WTC11 (cell line): Measurements from ENCODE around the gene CLEC4E. TPM values are rescaled to one million over a fixed set of nuclear protein-coding genes. Genes with fewer than 3 reads are reported as not detected.
A peak's percentile ranks its signal among the peaks of the same experiment; 100 is the strongest.

ENCODE experiments used
- ATAC-seq: fragments of 200-7000 bp; cut with Tn5 transposase; 2 replicates; pipeline ENCODE4 v1.10.0; 2021; ENCODE audit warnings: mild to moderate bottlenecking, moderate library complexity
- CTCF ChIA-PET: fragments of 300-600 bp; sonication (Branson Sonifier 250); formaldehyde crosslinking; loops from one replicate; lab custom pipeline; 2021; ENCODE audit warnings: antibody characterized with exemption; lab: Charles Lee
- POLR2A ChIA-PET: fragments of 350-600 bp; sonication (Branson Sonifier 250); formaldehyde crosslinking; loops from one replicate; lab custom pipeline; 2021; ENCODE audit warnings: antibody characterized with exemption; lab: Charles Lee
- DNase-seq: peaks from one replicate; pipeline ENCODE4 v3.0.0; 2021; ENCODE audit warnings: low spot score
- H3K27ac Mint-ChIP-seq: 2 replicates; pipeline ENCODE4 v1.8.0; 2021; ENCODE audit warnings: mixed read lengths
- H3K27me3 Mint-ChIP-seq: 2 replicates; pipeline ENCODE4 v1.8.0; 2021; ENCODE audit warnings: low read depth, mild to moderate bottlenecking, moderate library complexity, mixed read lengths
- H3K36me3 Mint-ChIP-seq: 2 replicates; pipeline ENCODE4 v1.8.0; 2021; ENCODE audit warnings: mixed read lengths
- H3K4me1 Mint-ChIP-seq: 2 replicates; pipeline ENCODE4 v1.8.0; 2022; ENCODE audit warnings: mixed read lengths
- H3K4me3 Mint-ChIP-seq: 2 replicates; pipeline ENCODE4 v1.8.0; 2021; ENCODE audit warnings: mild to moderate bottlenecking, moderate library complexity, mixed read lengths
- H3K9me3 Mint-ChIP-seq: 2 replicates; pipeline ENCODE4 v1.8.0; 2021; ENCODE audit warnings: mixed read lengths
- AFF4 ChIP-seq: sonication (generic); formaldehyde crosslinking; IDR thresholded peaks from 2 replicates; pipeline ENCODE4 v1.8.1; 2023; ENCODE audit warnings: mild to moderate bottlenecking, missing genetic modification reagents, borderline replicate concordance
- CBFB ChIP-seq: sonication (generic); formaldehyde crosslinking; IDR thresholded peaks from 2 replicates; pipeline ENCODE4 v1.8.1; 2022; ENCODE audit warnings: mild to moderate bottlenecking, low read depth, missing genetic modification reagents
- E2F1 ChIP-seq: sonication (generic); formaldehyde crosslinking; IDR thresholded peaks from 2 replicates; pipeline ENCODE4 v1.8.0; 2022; ENCODE audit warnings: mild to moderate bottlenecking, missing genetic modification reagents
- FOXK1 ChIP-seq: sonication (generic); formaldehyde crosslinking; IDR thresholded peaks from 2 replicates; pipeline ENCODE4 v1.8.0; 2022; ENCODE audit warnings: mild to moderate bottlenecking, moderate library complexity, missing genetic modification reagents
- FOXP4 ChIP-seq: sonication (generic); formaldehyde crosslinking; IDR thresholded peaks from 2 replicates; pipeline ENCODE4 v1.8.0; 2022; ENCODE audit warnings: mild to moderate bottlenecking, missing genetic modification reagents
- GTF2I ChIP-seq: fragments of 250-450 bp; sonication (Bioruptor Pico); conservative IDR thresholded peaks from 2 replicates; pipeline ENCODE4 v1.4.0; 2021; ENCODE audit warnings: mild to moderate bottlenecking
- ZNF121 ChIP-seq: sonication (generic); formaldehyde crosslinking; IDR thresholded peaks from 2 replicates; pipeline ENCODE4 v1.8.0; 2023; ENCODE audit warnings: missing genetic modification reagents
- ZNF281 ChIP-seq: sonication (generic); formaldehyde crosslinking; IDR thresholded peaks from 2 replicates; pipeline ENCODE4 v1.8.0; 2023; ENCODE audit warnings: mild to moderate bottlenecking, missing genetic modification reagents
- ZNF317 ChIP-seq: sonication (generic); formaldehyde crosslinking; IDR thresholded peaks from 2 replicates; pipeline ENCODE4 v1.8.1; 2023; ENCODE audit warnings: low read depth, mild to moderate bottlenecking, moderate library complexity, missing genetic modification reagents, borderline replicate concordance
- ZNF671 ChIP-seq: fragments of 250-450 bp; sonication (Bioruptor Pico); IDR thresholded peaks from 2 replicates; pipeline ENCODE4 v1.8.0; 2021; ENCODE audit warnings: mild to moderate bottlenecking
- total RNA-seq: library from RNA; stranded (reverse); gene quantifications from 3 replicates; pipeline ENCODE4 v1.2.3, GENCODE V29; 2021
- TF ChIP-seq, protein P1 (sequence below): fragments of 200-600 bp; IDR thresholded peaks from 2 replicates; pipeline ENCODE4 v1.8.0; 2022; ENCODE audit warnings: antibody characterized with exemption
- TF ChIP-seq, protein P2 (sequence below): fragments of 250-450 bp; sonication (Bioruptor Pico); IDR thresholded peaks from 2 replicates; pipeline ENCODE4 v1.9.0; 2021; ENCODE audit warnings: mild to moderate bottlenecking, borderline replicate concordance

The CLEC4E gene
- total RNA-seq, 1 experiment from 2014 or later = not detected

DNA sequence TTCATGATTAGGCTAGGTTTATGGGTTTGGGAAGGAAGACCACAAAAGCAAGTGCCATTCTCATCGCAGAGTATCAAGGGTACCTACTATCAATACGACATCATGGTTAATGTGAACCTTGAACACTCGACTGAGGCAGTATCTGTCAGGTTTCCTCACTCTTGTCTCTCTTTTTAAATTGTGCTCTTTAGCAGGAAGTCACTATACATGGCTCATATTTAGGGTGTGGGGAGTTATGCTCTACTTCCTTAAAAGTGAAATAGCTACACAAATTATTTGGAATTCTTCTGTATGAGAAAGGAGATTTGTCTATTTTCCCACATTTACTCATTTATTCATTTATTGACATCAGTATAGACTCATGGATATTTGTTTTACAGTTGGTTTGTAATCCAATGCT lies 5.9 kb upstream of the CLEC4E start:
- no peak overlapping the region for H3K4me3 Mint-ChIP-seq

DNA sequence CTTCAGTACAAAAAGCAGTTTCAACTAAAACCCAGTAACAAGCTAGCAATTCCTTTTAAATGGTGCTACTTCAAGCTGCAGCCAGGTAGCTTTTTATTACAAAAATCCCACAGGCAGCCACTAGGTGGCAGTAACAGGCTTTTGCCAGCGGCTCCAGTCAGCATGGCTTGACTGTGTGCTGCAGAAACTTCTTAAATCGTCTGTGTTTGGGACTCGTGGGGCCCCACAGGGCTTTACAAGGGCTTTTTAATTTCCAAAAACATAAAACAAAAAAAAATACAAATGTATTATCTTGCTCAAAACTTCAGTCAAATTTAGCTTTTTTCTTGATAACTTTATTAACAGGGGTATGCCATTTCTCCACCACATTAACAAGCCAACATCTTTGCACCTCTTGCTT lies 3.6 kb upstream of the CLEC4E start:
- no peak for TF ChIP-seq CBFB (CRISPR knock-in tag)
- TF ChIP-seq GTF2I (CRISPR knock-in tag) = no peak
- TF ChIP-seq FOXP4 (CRISPR knock-in tag) = no peak
- TF ChIP-seq, protein P1, sequence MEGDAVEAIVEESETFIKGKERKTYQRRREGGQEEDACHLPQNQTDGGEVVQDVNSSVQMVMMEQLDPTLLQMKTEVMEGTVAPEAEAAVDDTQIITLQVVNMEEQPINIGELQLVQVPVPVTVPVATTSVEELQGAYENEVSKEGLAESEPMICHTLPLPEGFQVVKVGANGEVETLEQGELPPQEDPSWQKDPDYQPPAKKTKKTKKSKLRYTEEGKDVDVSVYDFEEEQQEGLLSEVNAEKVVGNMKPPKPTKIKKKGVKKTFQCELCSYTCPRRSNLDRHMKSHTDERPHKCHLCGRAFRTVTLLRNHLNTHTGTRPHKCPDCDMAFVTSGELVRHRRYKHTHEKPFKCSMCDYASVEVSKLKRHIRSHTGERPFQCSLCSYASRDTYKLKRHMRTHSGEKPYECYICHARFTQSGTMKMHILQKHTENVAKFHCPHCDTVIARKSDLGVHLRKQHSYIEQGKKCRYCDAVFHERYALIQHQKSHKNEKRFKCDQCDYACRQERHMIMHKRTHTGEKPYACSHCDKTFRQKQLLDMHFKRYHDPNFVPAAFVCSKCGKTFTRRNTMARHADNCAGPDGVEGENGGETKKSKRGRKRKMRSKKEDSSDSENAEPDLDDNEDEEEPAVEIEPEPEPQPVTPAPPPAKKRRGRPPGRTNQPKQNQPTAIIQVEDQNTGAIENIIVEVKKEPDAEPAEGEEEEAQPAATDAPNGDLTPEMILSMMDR = peak; percentile 96
- TF ChIP-seq, all 79 proteins: peak for 1
- ATAC-seq (peak; percentile 80), DNase-seq (peak; percentile 81)
- Mint-ChIP-seq H3K9me3 (peaks cover 10% of the 10 kb centered on the region; the same call in 1 of the 2 replicates), H3K4me3 (no peak overlapping the region), H3K27me3 (no peaks in the 10 kb centered on the region; the same call in 1 of the 2 replicates), H3K4me1 (peaks cover 8% of the 10 kb centered on the region; the same call in 1 of the 2 replicates), H3K36me3 (no peaks in the 10 kb centered on the region), H3K27ac (no peak overlapping the region)
- CTCF ChIA-PET = interaction anchor here (0.5 to 2.0 kb wide), 74 partner anchors 8 to 1524 kb away, joined by 3 to 67 read pairs (median 5); partner anchors contain the start of genes A2ML1, AICDA, M6PR and MFAP5
- POLR2A ChIA-PET = interaction anchor here (0.6 kb wide), 1 partner anchor 151 kb away, joined by 7 read pairs; no protein-coding TSS in a partner anchor

More for the DNA sequence above, 5.9 kb upstream of the CLEC4E start:
- no peak for TF ChIP-seq E2F1 (CRISPR knock-in tag)
- no peak for TF ChIP-seq ZNF281 (CRISPR knock-in tag)
- TF ChIP-seq ZNF671 (CRISPR knock-in tag) = no peak
- ATAC-seq (no peak), DNase-seq (no peak)
- POLR2A ChIA-PET = no interaction called here
- Mint-ChIP-seq H3K4me1 (0 out of 2 replicates have a peak, but pooled peaks cover 5% of the 10 kb centered on the region), H3K27me3 (no peaks in the 10 kb centered on the region; the same call in 1 of the 2 replicates), H3K27ac (no peak overlapping the region), H3K9me3 (peaks cover 8% of the 10 kb centered on the region; the same call in 1 of the 2 replicates), H3K36me3 (no peaks in the 10 kb centered on the region)
- CTCF ChIA-PET = interaction anchor here (0.5 kb wide), 1 partner anchor 492 kb away, joined by 3 read pairs; no protein-coding TSS in a partner anchor

DNA sequence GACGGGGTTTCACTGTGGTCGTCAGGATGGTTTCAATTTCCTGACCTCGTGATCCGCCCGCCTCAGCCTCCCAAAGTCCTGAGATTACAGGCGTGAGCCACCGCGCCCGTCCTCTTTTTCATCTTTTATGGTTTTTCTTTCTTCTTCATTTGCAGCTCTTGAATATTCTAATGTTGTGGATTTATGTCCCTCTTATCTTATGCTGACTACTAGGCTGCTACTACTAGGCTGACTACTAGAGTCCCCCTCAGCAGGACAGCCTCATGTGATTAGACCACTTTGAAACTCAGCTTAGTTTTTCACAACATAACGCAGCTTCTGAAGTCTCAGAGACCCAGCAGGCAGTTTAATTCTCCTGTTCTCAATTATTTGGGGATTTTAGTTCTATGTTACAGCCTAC lies 857 bp upstream of the CLEC4E start:
- CTCF ChIA-PET = interaction anchor here (0.7 to 1.9 kb wide), 4 partner anchors 44 to 349 kb away, joined by 3 to 6 read pairs (median 4); no protein-coding TSS in a partner anchor
- Mint-ChIP-seq H3K27me3 (peaks cover 3% of the 10 kb centered on the region; the same call in 1 of the 2 replicates), H3K36me3 (peaks cover 12% of the 10 kb centered on the region), H3K9me3 (peaks cover 18% of the 10 kb centered on the region), H3K27ac (no peak overlapping the region), H3K4me3 (no peak overlapping the region), H3K4me1 (peaks cover 8% of the 10 kb centered on the region; the same call in 1 of the 2 replicates)
- DNase-seq (no peak), ATAC-seq (no peak)
- POLR2A ChIA-PET = no interaction called here
- TF ChIP-seq ZNF317 (CRISPR knock-in tag) = no peak
- no peak for TF ChIP-seq AFF4 (CRISPR knock-in tag)
- TF ChIP-seq ZNF121 (CRISPR knock-in tag) = no peak
- TF ChIP-seq FOXK1 = no peak
- TF ChIP-seq, protein P2, sequence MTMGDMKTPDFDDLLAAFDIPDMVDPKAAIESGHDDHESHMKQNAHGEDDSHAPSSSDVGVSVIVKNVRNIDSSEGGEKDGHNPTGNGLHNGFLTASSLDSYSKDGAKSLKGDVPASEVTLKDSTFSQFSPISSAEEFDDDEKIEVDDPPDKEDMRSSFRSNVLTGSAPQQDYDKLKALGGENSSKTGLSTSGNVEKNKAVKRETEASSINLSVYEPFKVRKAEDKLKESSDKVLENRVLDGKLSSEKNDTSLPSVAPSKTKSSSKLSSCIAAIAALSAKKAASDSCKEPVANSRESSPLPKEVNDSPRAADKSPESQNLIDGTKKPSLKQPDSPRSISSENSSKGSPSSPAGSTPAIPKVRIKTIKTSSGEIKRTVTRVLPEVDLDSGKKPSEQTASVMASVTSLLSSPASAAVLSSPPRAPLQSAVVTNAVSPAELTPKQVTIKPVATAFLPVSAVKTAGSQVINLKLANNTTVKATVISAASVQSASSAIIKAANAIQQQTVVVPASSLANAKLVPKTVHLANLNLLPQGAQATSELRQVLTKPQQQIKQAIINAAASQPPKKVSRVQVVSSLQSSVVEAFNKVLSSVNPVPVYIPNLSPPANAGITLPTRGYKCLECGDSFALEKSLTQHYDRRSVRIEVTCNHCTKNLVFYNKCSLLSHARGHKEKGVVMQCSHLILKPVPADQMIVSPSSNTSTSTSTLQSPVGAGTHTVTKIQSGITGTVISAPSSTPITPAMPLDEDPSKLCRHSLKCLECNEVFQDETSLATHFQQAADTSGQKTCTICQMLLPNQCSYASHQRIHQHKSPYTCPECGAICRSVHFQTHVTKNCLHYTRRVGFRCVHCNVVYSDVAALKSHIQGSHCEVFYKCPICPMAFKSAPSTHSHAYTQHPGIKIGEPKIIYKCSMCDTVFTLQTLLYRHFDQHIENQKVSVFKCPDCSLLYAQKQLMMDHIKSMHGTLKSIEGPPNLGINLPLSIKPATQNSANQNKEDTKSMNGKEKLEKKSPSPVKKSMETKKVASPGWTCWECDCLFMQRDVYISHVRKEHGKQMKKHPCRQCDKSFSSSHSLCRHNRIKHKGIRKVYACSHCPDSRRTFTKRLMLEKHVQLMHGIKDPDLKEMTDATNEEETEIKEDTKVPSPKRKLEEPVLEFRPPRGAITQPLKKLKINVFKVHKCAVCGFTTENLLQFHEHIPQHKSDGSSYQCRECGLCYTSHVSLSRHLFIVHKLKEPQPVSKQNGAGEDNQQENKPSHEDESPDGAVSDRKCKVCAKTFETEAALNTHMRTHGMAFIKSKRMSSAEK (CRISPR knock-in tag) = no peak
